Measurements from ENCODE around the gene BCAS1.

BCAS1 gene

DNA sequence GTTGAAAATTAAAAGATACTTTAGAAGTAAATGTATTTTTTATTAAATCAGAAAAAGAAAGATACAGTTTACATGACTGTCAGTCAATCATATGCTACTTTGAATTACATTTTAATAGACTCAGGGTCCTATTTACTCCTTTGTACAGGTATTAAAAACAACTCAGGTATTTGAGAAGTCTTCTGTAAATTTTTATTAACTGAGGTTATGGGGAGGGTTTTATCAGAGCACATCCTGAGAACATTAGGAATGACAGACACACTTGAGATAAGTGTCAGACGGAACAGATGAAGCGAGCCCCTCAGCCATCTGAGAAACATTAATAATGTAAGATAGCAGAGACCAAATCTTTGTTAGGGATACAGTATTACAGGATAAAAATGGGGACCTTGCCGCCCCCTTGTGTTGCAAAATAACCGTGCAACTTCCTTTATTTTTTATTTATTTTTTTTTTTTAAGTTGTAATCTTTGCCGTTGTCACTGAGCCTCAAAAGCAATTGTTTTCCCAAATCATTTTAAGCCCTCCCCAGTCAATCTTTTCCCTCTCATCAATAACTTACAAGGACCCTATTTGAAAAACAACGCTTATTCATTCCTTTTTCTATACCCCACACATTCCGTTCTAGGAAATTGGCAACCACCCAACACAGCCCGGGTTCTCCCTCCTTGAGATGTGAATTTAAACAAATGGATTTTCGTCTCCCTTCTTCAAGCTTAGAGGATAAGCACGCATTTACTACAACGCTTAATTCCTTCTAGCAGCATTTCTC is 126.7 kb downstream of the BCAS1 start:
- peak; percentile 51 for TF ChIP-seq CTCF (IDR thresholded peaks at IDR 0.05; ENCODE audit: insufficient read depth, low read length, poor library complexity, severe bottlenecking)
- no peaks in the 10 kb centered on the region for H3K27me3 ChIP-seq (replicated peaks; ENCODE audit: control insufficient read depth, insufficient read depth, low read length)
- peaks cover 2% of the 10 kb centered on the region for H3K36me3 ChIP-seq (ENCODE audit: control insufficient read depth, insufficient read depth, low read length)
- no peak overlapping the region for H3K4me3 ChIP-seq (replicated peaks; ENCODE audit: low read depth, low read length)
- no peak for DNase-seq (ENCODE audit: extremely low read depth, insufficient read length)

DNA sequence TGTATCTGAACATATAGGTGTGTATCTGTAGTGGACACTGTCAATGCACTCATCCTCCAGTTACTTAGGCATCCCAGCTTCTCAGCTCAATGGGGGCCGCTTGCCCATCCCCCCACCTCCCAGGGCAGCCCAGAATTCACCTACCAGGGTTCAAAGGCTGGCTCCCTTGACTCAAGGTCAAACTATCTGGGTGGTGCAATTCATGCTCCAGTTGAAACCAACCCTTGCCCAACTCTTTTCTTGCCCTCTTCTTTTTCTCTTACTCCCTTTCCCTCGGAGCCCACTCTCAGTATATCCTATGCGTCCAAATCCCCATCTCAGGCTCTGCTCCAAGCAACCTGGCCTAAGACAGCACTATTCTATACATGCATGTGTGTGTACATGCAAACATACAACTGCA is 127.4 kb downstream of the BCAS1 start:
- TF ChIP-seq CTCF (IDR thresholded peaks at IDR 0.05; ENCODE audit: insufficient read depth, low read length, poor library complexity, severe bottlenecking) = no peak
- H3K27me3 ChIP-seq (replicated peaks; ENCODE audit: control insufficient read depth, insufficient read depth, low read length) = no peaks in the 10 kb centered on the region
- H3K36me3 ChIP-seq (ENCODE audit: control insufficient read depth, insufficient read depth, low read length) = peaks cover 2% of the 10 kb centered on the region
- no peak for DNase-seq (ENCODE audit: extremely low read depth, insufficient read length)
- no peak overlapping the region for H3K4me3 ChIP-seq (replicated peaks; ENCODE audit: low read depth, low read length)

- no peaks in the 10 kb centered on the region for H3K27me3 ChIP-seq (replicated peaks; ENCODE audit: control insufficient read depth, insufficient read depth, low read length)
- no peak for TF ChIP-seq CTCF (IDR thresholded peaks at IDR 0.05; ENCODE audit: insufficient read depth, low read length, poor library complexity, severe bottlenecking)
- H3K4me3 ChIP-seq (replicated peaks; ENCODE audit: low read depth, low read length) = peak overlapping the region; percentile 2; the same call in 1 of the 2 replicates
- DNase-seq (ENCODE audit: extremely low read depth, insufficient read length) = no peak
- no peaks in the 10 kb centered on the region; the same call in 1 of the 2 replicates for H3K36me3 ChIP-seq (ENCODE audit: control insufficient read depth, insufficient read depth, low read length)
These were observed 128.0 kb downstream of the BCAS1 start for GRCh38 chr20:53942472-53942816.

DNA sequence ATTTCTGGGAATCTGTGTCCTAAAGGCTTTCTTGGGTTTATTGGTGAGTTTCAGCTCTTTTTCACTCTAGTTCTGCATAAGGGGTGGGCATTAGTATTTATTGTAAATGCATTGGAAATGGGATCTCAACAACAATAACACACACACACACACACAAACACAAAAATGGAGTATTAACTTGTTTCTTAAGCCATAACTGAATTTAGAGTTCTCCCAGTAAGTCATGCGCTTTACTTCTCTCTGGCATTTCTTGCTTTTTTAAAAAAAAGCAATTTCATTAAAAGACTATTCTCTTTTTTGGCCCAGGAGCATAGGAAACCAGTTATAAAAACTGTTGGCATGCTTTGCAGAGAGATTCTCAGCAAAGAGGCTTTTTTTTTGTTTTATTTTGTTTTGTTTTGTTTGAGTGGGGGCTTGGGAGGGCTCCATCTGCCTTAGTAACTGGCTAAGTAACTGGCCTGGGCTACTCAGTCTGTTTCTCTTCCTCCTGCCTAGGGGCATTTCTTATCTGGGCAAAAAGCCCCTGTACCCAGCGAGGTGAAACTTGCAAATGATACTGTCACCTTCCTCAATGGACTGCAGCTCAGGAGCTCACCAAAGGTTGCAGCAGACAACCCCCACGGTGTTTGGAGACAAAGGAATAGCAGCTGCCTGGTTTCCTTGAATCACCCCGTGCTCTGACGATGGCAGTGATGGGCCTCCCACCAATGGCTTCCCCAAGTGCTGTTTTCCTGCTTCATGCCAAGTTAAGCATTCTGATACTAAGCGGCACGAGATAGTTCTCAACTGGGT is 128.5 kb downstream of the BCAS1 start:
- H3K27me3 ChIP-seq (replicated peaks; ENCODE audit: control insufficient read depth, insufficient read depth, low read length) = no peaks in the 10 kb centered on the region
- peak overlapping the region; percentile 2 for H3K4me3 ChIP-seq (replicated peaks; ENCODE audit: low read depth, low read length)
- no peak for TF ChIP-seq CTCF (IDR thresholded peaks at IDR 0.05; ENCODE audit: insufficient read depth, low read length, poor library complexity, severe bottlenecking)
- peak; percentile 50 for DNase-seq (ENCODE audit: extremely low read depth, insufficient read length)
- H3K36me3 ChIP-seq (ENCODE audit: control insufficient read depth, insufficient read depth, low read length) = no peaks in the 10 kb centered on the region; the same call in 1 of the 2 replicates

DNA sequence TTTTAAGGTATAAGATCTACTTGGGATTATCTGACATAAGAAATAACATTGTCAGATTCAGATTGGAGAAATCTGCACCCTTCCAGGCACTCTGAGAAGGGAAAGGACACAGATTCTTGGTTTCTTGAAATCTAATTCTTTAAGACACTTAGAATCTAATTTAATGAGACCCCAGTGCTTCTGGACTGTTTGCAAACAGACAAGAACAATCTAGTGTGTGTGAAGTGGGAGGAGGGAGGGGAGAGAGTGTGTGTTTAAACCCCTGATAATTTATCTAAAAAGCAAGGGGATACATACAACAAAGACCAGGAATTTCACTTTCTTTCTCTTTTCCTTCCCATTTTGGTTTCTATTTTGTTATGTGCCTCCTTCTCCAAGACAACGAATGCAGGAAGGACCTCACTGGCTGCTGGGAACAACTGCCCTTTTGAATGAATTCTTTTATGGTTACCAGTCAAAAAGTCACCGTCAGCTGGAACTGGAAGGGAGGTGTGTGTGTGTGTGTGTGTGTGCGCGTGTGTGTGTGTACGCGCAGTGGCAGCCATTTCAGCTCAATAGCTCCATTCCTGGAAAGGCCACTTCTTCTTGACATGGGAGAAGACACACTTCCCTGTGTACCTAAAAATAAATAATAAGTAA is 129.4 kb downstream of the BCAS1 start:
- no peak for DNase-seq (ENCODE audit: extremely low read depth, insufficient read length)
- H3K27me3 ChIP-seq (replicated peaks; ENCODE audit: control insufficient read depth, insufficient read depth, low read length) = no peaks in the 10 kb centered on the region
- no peaks in the 10 kb centered on the region; the same call in 1 of the 2 replicates for H3K36me3 ChIP-seq (ENCODE audit: control insufficient read depth, insufficient read depth, low read length)
- TF ChIP-seq CTCF (IDR thresholded peaks at IDR 0.05; ENCODE audit: insufficient read depth, low read length, poor library complexity, severe bottlenecking) = no peak
- H3K4me3 ChIP-seq (replicated peaks; ENCODE audit: low read depth, low read length) = peak overlapping the region; percentile 47
